GM18951 (cell line): ENCODE data around the gene HMG20B.
"Not testable (repeated sequence)": the region's sequence is repeated elsewhere in the genome, so short reads cannot be mapped to it uniquely, and the experiment has no call there.

ENCODE experiments used
- POLR2A ChIP-seq: IDR thresholded peaks from 4 replicates; pipeline ENCODE4 v1.6.1; 2011; ENCODE audit warnings: mild to moderate bottlenecking; ENCODE audit not compliant: insufficient read length, insufficient read depth; ENCODE audit errors: extremely low read depth
- in situ Hi-C: fragments of 300-500 bp; cut with MboI; formaldehyde crosslinking; loops from one replicate; pipeline ENCODE4 v1.12.0; 2022; ENCODE audit warnings: low sequenced_read_pairs, mixed read lengths, inconsistent platforms; ENCODE audit not compliant: unreplicated experiment

HMG20B gene

DNA sequence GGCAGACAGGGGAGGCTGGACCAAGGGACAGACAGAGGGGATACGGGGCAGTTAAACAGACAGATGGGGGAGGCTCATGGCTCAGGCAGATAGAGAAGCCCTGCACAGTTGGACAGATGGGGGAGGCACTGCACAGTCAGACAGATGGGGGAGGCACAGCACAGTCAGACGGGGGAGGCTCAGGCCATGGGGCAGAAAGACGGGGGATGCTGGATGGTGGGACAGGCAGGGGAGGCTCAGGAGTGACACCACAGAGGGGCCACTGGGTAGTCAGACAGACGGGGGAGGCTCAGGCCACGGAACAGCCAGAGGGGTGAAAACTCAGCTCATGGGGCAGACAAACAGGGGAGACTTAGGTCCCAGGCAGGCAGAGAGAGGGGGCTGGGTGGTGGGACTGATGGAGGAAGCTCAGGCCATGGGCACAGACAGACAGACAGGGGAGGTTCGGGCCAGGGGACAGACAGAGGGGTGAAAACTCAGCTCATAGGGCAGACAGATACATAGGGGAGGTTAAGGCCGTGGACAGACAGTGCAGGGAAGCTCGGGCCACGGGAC is 16.2 kb upstream of the HMG20B start:
- TF ChIP-seq POLR2A: no peak
- in situ Hi-C loops: no loop called here

DNA sequence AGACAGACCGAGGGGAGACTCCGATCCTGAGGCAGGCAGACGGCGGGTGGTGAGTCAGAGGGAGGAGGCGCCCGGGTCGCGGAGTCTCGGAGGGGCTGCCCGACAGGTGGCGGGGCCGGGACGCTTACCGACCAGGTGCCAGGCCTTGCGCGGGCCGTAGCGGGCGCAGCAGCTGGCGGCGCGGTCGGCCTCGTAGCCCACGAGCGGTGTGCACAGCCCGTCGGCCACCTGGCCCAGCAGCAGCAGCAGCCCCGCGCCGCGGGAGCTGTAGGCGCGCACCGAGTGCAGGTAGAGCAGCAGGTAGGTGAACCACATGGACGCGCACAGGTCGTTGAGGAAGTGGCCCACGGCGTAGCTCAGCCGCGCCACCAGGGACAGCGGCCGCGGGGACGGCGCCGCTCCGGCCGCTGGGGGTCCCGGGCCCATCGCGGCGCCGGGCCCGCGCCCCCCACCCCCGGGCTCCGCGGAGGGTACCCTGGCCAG is 15.7 kb upstream of the HMG20B start:
- no peak for TF ChIP-seq POLR2A
- in situ Hi-C loops: no loop called here

GRCh38 chr19:3557461-3558248 is 15.1 kb upstream of the HMG20B start, which contains the start of gene MFSD12:
Gene MFSD12, minus strand, starts transcription at chr19:3557586. Its CDS starts 183 bp downstream, at chr19:3557403.
- TF ChIP-seq POLR2A: peak; percentile 86
- in situ Hi-C loops: no loop called here

DNA sequence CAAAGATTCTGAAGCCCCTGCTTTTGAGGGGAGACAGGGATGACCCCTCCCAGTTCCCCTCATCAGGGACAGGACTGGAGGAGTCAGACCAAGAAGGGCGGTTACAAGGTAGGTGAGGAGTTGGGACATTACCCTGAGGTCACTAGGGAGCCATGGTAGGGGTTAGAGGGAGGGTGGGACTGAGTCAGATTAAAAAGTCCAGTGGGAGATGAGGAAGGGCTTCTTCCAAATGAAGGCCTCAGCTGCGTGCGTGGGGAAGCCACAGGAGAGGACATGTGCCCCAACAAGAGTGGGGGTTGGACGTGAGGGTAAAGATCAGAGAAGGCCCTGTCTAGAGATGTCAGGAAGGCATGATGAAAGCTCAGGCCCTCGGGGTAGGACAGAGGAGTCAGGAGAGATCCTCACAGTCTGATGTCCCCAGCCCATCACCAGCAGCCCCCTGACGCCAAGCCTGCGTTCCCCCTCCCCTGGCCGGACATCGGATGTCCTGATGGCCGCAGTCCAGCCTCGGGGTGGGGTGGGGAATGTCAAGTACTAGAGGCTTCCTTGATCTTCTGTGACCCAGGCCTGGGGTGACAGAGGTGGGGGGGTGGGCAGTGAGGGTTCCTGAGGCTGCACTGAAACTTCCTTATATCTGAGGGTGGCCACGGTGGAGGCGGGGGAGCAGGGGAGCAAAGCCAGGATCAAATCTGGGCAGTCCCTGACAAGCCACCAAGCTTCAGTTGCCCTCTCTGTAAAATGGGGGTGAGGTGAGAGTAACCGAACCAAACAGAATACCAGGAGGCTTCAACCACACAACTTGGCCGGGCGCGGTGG is 8.8 kb upstream of the HMG20B start:
- no peak for TF ChIP-seq POLR2A
- in situ Hi-C loops: no loop called here

GRCh38 chr19:3565139-3565538 is 7.6 kb upstream of the HMG20B start:
- in situ Hi-C loops: no loop called here
- no peak for TF ChIP-seq POLR2A

GRCh38 chr19:3570042-3570441 is 2.7 kb upstream of the HMG20B start:
- in situ Hi-C loops: not testable (repeated sequence)

GRCh38 chr19:3570606-3571011 is 2.1 kb upstream of the HMG20B start:
- no peak for TF ChIP-seq POLR2A
- in situ Hi-C loops: no loop called here

DNA sequence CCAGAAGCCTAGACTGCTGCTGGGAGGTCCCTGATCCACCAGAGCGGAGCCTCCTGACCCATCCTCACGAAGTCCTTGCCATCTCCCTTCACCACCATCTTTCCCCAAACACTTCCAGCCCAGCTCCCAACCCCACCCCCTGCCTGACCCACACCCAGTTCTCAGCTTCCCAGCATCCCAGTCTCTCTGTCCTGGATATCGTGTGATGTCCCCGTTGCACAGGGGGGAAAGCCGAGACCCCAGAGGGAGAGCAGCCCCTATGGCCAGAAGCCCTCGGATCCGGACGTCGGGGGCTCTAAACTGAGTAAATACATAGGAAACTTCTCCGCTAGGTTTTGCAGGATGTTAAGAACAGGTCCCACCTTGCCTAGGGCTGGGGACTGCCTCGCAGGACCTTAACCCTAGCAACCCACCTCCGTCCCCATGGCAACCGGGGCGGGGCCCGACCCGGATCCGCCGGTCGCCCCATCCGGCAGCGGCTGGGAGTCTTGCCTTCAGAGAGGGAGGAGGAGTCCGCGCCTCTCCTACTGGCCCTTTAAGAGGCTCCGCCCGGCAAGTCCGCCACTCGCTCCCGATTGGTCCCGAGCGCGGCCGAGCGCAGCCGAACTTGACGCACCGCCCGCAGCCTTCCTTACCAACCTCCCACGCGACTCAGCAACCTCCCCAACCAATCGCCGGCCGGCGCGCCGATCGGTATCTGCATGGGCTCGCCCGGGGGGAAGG is 451 bp upstream of the HMG20B start:
- in situ Hi-C loops: no loop called here
- no peak for TF ChIP-seq POLR2A

GRCh38 chr19:3573162-3573857 is 566 bp downstream of the HMG20B start:
- no peak for TF ChIP-seq POLR2A
- in situ Hi-C loops: no loop called here

- in situ Hi-C loops: no loop called here
- TF ChIP-seq POLR2A: no peak
Observed at GRCh38 chr19:3573858-3574637, 1.3 kb downstream of the HMG20B start.

DNA sequence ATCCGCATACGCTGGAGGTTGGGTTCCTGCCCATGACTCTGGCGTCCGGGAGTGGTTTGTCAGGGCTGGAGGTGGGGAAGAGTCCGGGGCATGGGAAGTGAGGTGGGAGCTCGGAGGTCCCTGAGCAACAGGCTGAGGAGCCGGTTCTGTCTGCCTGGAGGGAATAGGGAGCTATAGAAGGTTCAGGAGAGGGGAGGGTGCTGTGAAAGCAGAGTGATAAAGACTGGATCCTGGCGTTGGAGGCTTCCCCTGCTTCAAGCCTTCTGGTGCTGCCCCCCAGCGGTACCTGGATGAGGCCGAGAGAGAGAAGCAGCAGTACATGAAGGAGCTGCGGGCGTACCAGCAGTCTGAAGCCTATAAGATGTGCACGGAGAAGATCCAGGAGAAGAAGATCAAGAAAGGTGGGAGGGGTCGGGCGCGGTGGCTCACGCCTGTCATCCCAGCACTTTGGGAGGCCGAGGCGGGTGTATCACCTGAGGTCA is 2.6 kb downstream of the HMG20B start:
- TF ChIP-seq POLR2A: no peak
- in situ Hi-C loops: no loop called here
